MG63 (cell line): Measurements from ENCODE around the gene RAD9A. TPM values are rescaled to one million over a fixed set of nuclear protein-coding genes. Genes with fewer than 3 reads are reported as not detected.
A peak's percentile ranks its signal among the peaks of the same experiment; 100 is the strongest.
"Not testable (repeated sequence)": the region's sequence is repeated elsewhere in the genome, so short reads cannot be mapped to it uniquely, and the experiment has no call there.

Experiments
- DNase-seq: peaks from one replicate; pipeline ENCODE4 v3.0.0-alpha.2; 2020
- H3K27me3 ChIP-seq: fragments of 250-450 bp; sonication (Bioruptor Pico); 2 replicates; pipeline ENCODE4 v1.5.1; 2020; ENCODE audit warnings: mild to moderate bottlenecking, moderate library complexity
- H3K36me3 ChIP-seq: fragments of 250-450 bp; sonication (Bioruptor Pico); 2 replicates; pipeline ENCODE4 v1.5.1; 2020; ENCODE audit warnings: mild to moderate bottlenecking, moderate library complexity
- H3K4me3 ChIP-seq: fragments of 250-450 bp; sonication (Bioruptor Pico); 2 replicates; pipeline ENCODE4 v1.5.1; 2020; ENCODE audit warnings: mild to moderate bottlenecking, moderate library complexity
- H3K9me3 ChIP-seq: fragments of 250-450 bp; sonication (Bioruptor Pico); 2 replicates; pipeline ENCODE4 v1.5.1; 2020; ENCODE audit warnings: mild to moderate bottlenecking, moderate library complexity
- total RNA-seq: library from RNA; depleted of rRNA; stranded (reverse); fragments of >200 nt; shearing (Covaris generic); gene quantifications from 2 replicates; pipeline ENCODE4 v1.2.3, GENCODE V29; 2014; ENCODE audit warnings: low replicate concordance

RAD9A gene
- total RNA-seq, 1 experiment from 2014 or later, result 17.6 TPM

GRCh38 chr11:67398661-67399563, 7.1 kb downstream of the RAD9A start:
- Histone ChIP-seq H3K9me3 (no peaks in the 10 kb centered on the region), H3K36me3 (peaks cover 44% of the 10 kb centered on the region), H3K4me3 (no peak overlapping the region), H3K27me3 (no peaks in the 10 kb centered on the region)
- no peak for DNase-seq

GRCh38 chr11:67400251-67400941, 8.6 kb downstream of the RAD9A start:
- Histone ChIP-seq H3K4me3 (peak overlapping the region; percentile 97), H3K36me3 (peaks cover 44% of the 10 kb centered on the region), H3K27me3 (no peaks in the 10 kb centered on the region), H3K9me3 (no peaks in the 10 kb centered on the region)
- DNase-seq, result no peak

- no peaks in the 10 kb centered on the region for H3K27me3 ChIP-seq
- peak overlapping the region; percentile 97 for H3K4me3 ChIP-seq
- no peaks in the 10 kb centered on the region for H3K9me3 ChIP-seq
- no peak for DNase-seq
- peaks cover 44% of the 10 kb centered on the region for H3K36me3 ChIP-seq
Observed at GRCh38 chr11:67400942-67401494, 9.2 kb downstream of the RAD9A start.

- DNase-seq, result peak; percentile 89
- Histone ChIP-seq H3K27me3 (no peaks in the 10 kb centered on the region), H3K9me3 (no peaks in the 10 kb centered on the region), H3K4me3 (peak within 1 kb of the TSS; percentile 97), H3K36me3 (peaks cover 42% of the 10 kb centered on the region)
Observed at GRCh38 chr11:67401495-67402191, 9.9 kb downstream of the RAD9A start, which contains the start of gene PPP1CA. PPP1CA (minus strand) TSS chr11:67401858; CDS start chr11:67401782, 76 bp downstream.

- H3K9me3 ChIP-seq, DNase-seq, H3K27me3 ChIP-seq: not testable (repeated sequence)
- Histone ChIP-seq H3K36me3 (peaks cover 38% of the 10 kb centered on the region), H3K4me3 (peak overlapping the region; percentile 34)
Observed at GRCh38 chr11:67402192-67402839, 10.5 kb downstream of the RAD9A start.

GRCh38 chr11:67403085-67403484, 11.3 kb downstream of the RAD9A start:
- not testable (repeated sequence) for H3K27me3 ChIP-seq, DNase-seq, H3K4me3 ChIP-seq, H3K9me3 ChIP-seq
- peaks cover 31% of the 10 kb centered on the region for H3K36me3 ChIP-seq

- Histone ChIP-seq H3K4me3 (no peak overlapping the region), H3K36me3 (peaks cover 15% of the 10 kb centered on the region), H3K9me3 (no peaks in the 10 kb centered on the region), H3K27me3 (no peaks in the 10 kb centered on the region)
- DNase-seq, result no peak
Observed at GRCh38 chr11:67404515-67405195, 12.9 kb downstream of the RAD9A start.

GRCh38 chr11:67405196-67405567, 13.4 kb downstream of the RAD9A start:
- DNase-seq, result no peak
- H3K4me3 ChIP-seq, result no peak overlapping the region
- peaks cover 10% of the 10 kb centered on the region for H3K36me3 ChIP-seq
- no peaks in the 10 kb centered on the region for H3K27me3 ChIP-seq
- H3K9me3 ChIP-seq, result no peaks in the 10 kb centered on the region

GRCh38 chr11:67405688-67406339, 14.0 kb downstream of the RAD9A start:
- Histone ChIP-seq H3K4me3 (no peak overlapping the region), H3K36me3 (peaks cover 5% of the 10 kb centered on the region), H3K9me3 (no peaks in the 10 kb centered on the region), H3K27me3 (no peaks in the 10 kb centered on the region)
- DNase-seq, result no peak

GRCh38 chr11:67406420-67406968, 14.7 kb downstream of the RAD9A start:
- DNase-seq, result no peak
- Histone ChIP-seq H3K27me3 (no peaks in the 10 kb centered on the region), H3K9me3 (no peaks in the 10 kb centered on the region), H3K4me3 (no peak overlapping the region), H3K36me3 (no peaks in the 10 kb centered on the region)

- H3K27me3 ChIP-seq, result no peaks in the 10 kb centered on the region
- no peak for DNase-seq
Observed at GRCh38 chr11:67406969-67407687, 15.3 kb downstream of the RAD9A start.

GRCh38 chr11:67407688-67408163, 15.9 kb downstream of the RAD9A start:
- Histone ChIP-seq H3K4me3 (no peak overlapping the region), H3K36me3 (no peaks in the 10 kb centered on the region), H3K27me3 (no peaks in the 10 kb centered on the region), H3K9me3 (no peaks in the 10 kb centered on the region)
- DNase-seq, result no peak

More at GRCh38 chr11:67406969-67407687, 15.3 kb downstream of the RAD9A start:
- Histone ChIP-seq H3K36me3 (no peaks in the 10 kb centered on the region), H3K9me3 (no peaks in the 10 kb centered on the region), H3K4me3 (no peak overlapping the region)

- H3K36me3 ChIP-seq, result no peaks in the 10 kb centered on the region
- no peaks in the 10 kb centered on the region for H3K27me3 ChIP-seq
- no peak overlapping the region for H3K4me3 ChIP-seq
- DNase-seq, result no peak
- no peaks in the 10 kb centered on the region for H3K9me3 ChIP-seq
Observed at GRCh38 chr11:67408437-67409200, 16.8 kb downstream of the RAD9A start.

- Histone ChIP-seq H3K4me3 (no peak overlapping the region), H3K36me3 (no peaks in the 10 kb centered on the region), H3K27me3 (no peaks in the 10 kb centered on the region), H3K9me3 (no peaks in the 10 kb centered on the region)
- no peak for DNase-seq
Observed at GRCh38 chr11:67409261-67409666, 17.5 kb downstream of the RAD9A start.
